ENCODE results near the gene CAND2.

Gene CAND2

GRCh38 chr3:12798559-12799179 is 2.2 kb downstream of the CAND2 start:
- TF ChIP-seq CTCF (IDR thresholded peaks at IDR 0.05; ENCODE audit: insufficient read depth, low read length) (no peak), GABPA (IDR thresholded peaks at IDR 0.05; ENCODE audit: low read depth) (no peak), REST (IDR thresholded peaks at IDR 0.05; ENCODE audit: insufficient replicate concordance, low read depth) (no peak), SPI1 (IDR thresholded peaks at IDR 0.05; ENCODE audit: borderline replicate concordance, low read depth) (no peak), POLR2AphosphoS5 (IDR thresholded peaks at IDR 0.05; ENCODE audit: low read depth) (no peak)
- Histone ChIP-seq H3K27me3 (ENCODE audit: insufficient read depth, poor library complexity, severe bottlenecking) (peaks cover 12% of the 10 kb centered on the region), H3K4me3 (replicated peaks; ENCODE audit: insufficient read depth, low read length) (no peak overlapping the region), H3K27ac (replicated peaks) (no peak overlapping the region)
- no peak for DNase-seq (ENCODE audit: low read depth in 1 of 2, low spot score in 1 of 2)

- no peak for DNase-seq (ENCODE audit: low read depth in 1 of 2, low spot score in 1 of 2)
- H3K4me3 ChIP-seq (replicated peaks; ENCODE audit: insufficient read depth, low read length) = no peak overlapping the region
- no peak for TF ChIP-seq REST (IDR thresholded peaks at IDR 0.05; ENCODE audit: insufficient replicate concordance, low read depth)
- H3K27me3 ChIP-seq (ENCODE audit: insufficient read depth, poor library complexity, severe bottlenecking) = peaks cover 12% of the 10 kb centered on the region
- no peak overlapping the region for H3K27ac ChIP-seq (replicated peaks)
Observed at GRCh38 chr3:12799525-12800440, 3.3 kb downstream of the CAND2 start.

- TF ChIP-seq CTCF (IDR thresholded peaks at IDR 0.05; ENCODE audit: insufficient read depth, low read length) (no peak), SPI1 (IDR thresholded peaks at IDR 0.05; ENCODE audit: borderline replicate concordance, low read depth) (no peak), GABPA (IDR thresholded peaks at IDR 0.05; ENCODE audit: low read depth) (no peak), REST (IDR thresholded peaks at IDR 0.05; ENCODE audit: insufficient replicate concordance, low read depth) (no peak), POLR2AphosphoS5 (IDR thresholded peaks at IDR 0.05; ENCODE audit: low read depth) (no peak)
- no peak overlapping the region for H3K4me3 ChIP-seq (replicated peaks; ENCODE audit: insufficient read depth, low read length)
- no peaks in the 10 kb centered on the region for H3K27me3 ChIP-seq (ENCODE audit: insufficient read depth, poor library complexity, severe bottlenecking)
- H3K27ac ChIP-seq (replicated peaks) = no peak overlapping the region
- no peak for DNase-seq (ENCODE audit: low read depth in 1 of 2, low spot score in 1 of 2)
Observed at GRCh38 chr3:12803371-12803770, 6.9 kb downstream of the CAND2 start.

Data from HL-60 (cell line).